GM18868 (cell line): ENCODE results near the gene DPYSL4.
"Not testable (repeated sequence)": the region's sequence is repeated elsewhere in the genome, so short reads cannot be mapped to it uniquely, and the experiment has no call there.

ENCODE experiments used
- ATAC-seq: cut with Tn5 transposase; IDR thresholded peaks from one replicate; pipeline ENCODE4 v1.9.1; 2021; ENCODE audit warnings: mild to moderate bottlenecking, moderate library complexity; ENCODE audit not compliant: unreplicated experiment

DPYSL4 gene

GRCh38 chr10:132149271-132149670 lies 37.5 kb upstream of the DPYSL4 start:
- no peak for ATAC-seq

- ATAC-seq = no peak
These were observed 36.8 kb upstream of the DPYSL4 start for GRCh38 chr10:132149917-132150316.

GRCh38 chr10:132150777-132151176 lies 36.0 kb upstream of the DPYSL4 start:
- ATAC-seq = no peak

GRCh38 chr10:132151286-132151950 lies 35.3 kb upstream of the DPYSL4 start:
- no peak for ATAC-seq

GRCh38 chr10:132151951-132152505 lies 34.7 kb upstream of the DPYSL4 start:
- ATAC-seq = no peak

GRCh38 chr10:132152896-132153580 lies 33.7 kb upstream of the DPYSL4 start:
- ATAC-seq = no peak

GRCh38 chr10:132153616-132154217 lies 33.0 kb upstream of the DPYSL4 start:
- no peak for ATAC-seq

- ATAC-seq = no peak
These were observed 32.3 kb upstream of the DPYSL4 start for GRCh38 chr10:132154440-132154839.

- ATAC-seq = no peak
These were observed 31.8 kb upstream of the DPYSL4 start for GRCh38 chr10:132154931-132155330.

GRCh38 chr10:132155723-132156381 lies 30.9 kb upstream of the DPYSL4 start:
- ATAC-seq = no peak

GRCh38 chr10:132156382-132156781 lies 30.4 kb upstream of the DPYSL4 start:
- no peak for ATAC-seq

GRCh38 chr10:132157101-132157500 lies 29.6 kb upstream of the DPYSL4 start:
- ATAC-seq = no peak

GRCh38 chr10:132158122-132158741 lies 28.5 kb upstream of the DPYSL4 start:
- no peak for ATAC-seq

GRCh38 chr10:132158823-132159222 lies 27.9 kb upstream of the DPYSL4 start:
- ATAC-seq = no peak

GRCh38 chr10:132159302-132160230 lies 27.2 kb upstream of the DPYSL4 start:
- not testable (repeated sequence) for ATAC-seq

GRCh38 chr10:132160231-132160630 lies 26.5 kb upstream of the DPYSL4 start:
- not testable (repeated sequence) for ATAC-seq

- not testable (repeated sequence) for ATAC-seq
These were observed 25.7 kb upstream of the DPYSL4 start for GRCh38 chr10:132160834-132161622.

- ATAC-seq = no peak
These were observed 24.7 kb upstream of the DPYSL4 start for GRCh38 chr10:132162021-132162531.
